ENCODE results near the gene PID1. TPM values are rescaled to one million over a fixed set of nuclear protein-coding genes. Genes with fewer than 3 reads are reported as not detected.
"Not testable (repeated sequence)": the region's sequence is repeated elsewhere in the genome, so short reads cannot be mapped to it uniquely, and the experiment has no call there.

The PID1 gene
- polyA plus RNA-seq, 1 of the 3 experiments (the other 2 are of a cell fraction): 0.16 TPM

- TF ChIP-seq POLR2AphosphoS5 (IDR thresholded peaks at IDR 0.05; ENCODE audit: low read depth, low read length) (no peak), YY1 (IDR thresholded peaks at IDR 0.05; ENCODE audit: low read depth) (no peak)
- Histone ChIP-seq H3K79me2 (ENCODE audit: insufficient read depth) (no peaks in the 10 kb centered on the region), H3K36me3 (replicated peaks in 1 of 2; ENCODE audit: control insufficient read depth in 1 of 2, insufficient read depth in 2 of 2, low read length in 1 of 2) (no peaks in the 10 kb centered on the region), H3F3A (replicated peaks; ENCODE audit: insufficient read depth) (no peaks in the 10 kb centered on the region), H3K27me3 (ENCODE audit: insufficient read depth) (no peaks in the 10 kb centered on the region), H3K4me2 (no peak overlapping the region), H3K4me1 (ENCODE audit: control insufficient read depth in 1 of 2, insufficient read depth in 2 of 2, low read depth in 1 of 2, low read length in 1 of 2) (no peaks in the 10 kb centered on the region; a peak in 1 of 4 replicates), H4K20me1 (ENCODE audit: insufficient read depth) (no peaks in the 10 kb centered on the region), H3K9ac (no peak overlapping the region), H3K27ac (ENCODE audit: low read depth in 2 of 2, low read length in 1 of 2) (no peak overlapping the region), H3K9me2 (no peaks in the 10 kb centered on the region), H3K9me3 (no peaks in the 10 kb centered on the region), H2AFZ (ENCODE audit: low read depth) (no peak overlapping the region), H3K4me3 (ENCODE audit: low read depth in 2 of 2, low read length in 1 of 2) (no peak overlapping the region)
- ChIA-PET POLR2A (no interaction called here), CTCF (no interaction called here)
- 21% methylated on average over 3 of the region's 3 CpGs for WGBS (ENCODE audit: low lambda C conversion rate)
- no peak for DNase-seq
These were observed 77.8 kb downstream of the PID1 start for GRCh38 chr2:229193281-229193680.

DNA sequence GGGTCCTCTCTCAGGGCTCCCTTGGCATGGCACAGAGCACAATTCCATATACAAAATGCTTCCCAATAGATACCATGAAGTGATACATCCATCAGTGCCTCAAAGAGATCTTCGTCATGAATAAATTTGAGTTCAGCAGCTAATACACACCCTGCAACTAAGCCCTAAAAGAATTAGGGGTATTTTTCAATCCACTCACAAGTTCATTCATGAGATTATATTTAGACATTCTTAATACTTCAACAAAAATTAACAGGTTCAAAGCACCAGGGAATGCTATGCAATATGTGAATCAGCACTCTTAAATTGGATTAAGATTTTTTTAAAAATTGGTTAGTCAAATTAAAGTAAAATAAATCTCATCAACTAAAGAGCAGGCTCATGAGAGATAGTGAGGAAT is 79.7 kb downstream of the PID1 start:
- Histone ChIP-seq H3K4me2 (no peak overlapping the region), H3K4me1 (ENCODE audit: control insufficient read depth in 1 of 2, insufficient read depth in 2 of 2, low read depth in 1 of 2, low read length in 1 of 2) (no peaks in the 10 kb centered on the region; a peak in 1 of 4 replicates), H3K4me3 (ENCODE audit: low read depth in 2 of 2, low read length in 1 of 2) (no peak overlapping the region), H3K36me3 (replicated peaks in 1 of 2; ENCODE audit: control insufficient read depth in 1 of 2, insufficient read depth in 2 of 2, low read length in 1 of 2) (no peaks in the 10 kb centered on the region), H3K9me2 (no peaks in the 10 kb centered on the region), H3K9ac (no peak overlapping the region), H3K27ac (ENCODE audit: low read depth in 2 of 2, low read length in 1 of 2) (no peak overlapping the region), H4K20me1 (ENCODE audit: insufficient read depth) (no peaks in the 10 kb centered on the region), H3K27me3 (ENCODE audit: insufficient read depth) (no peaks in the 10 kb centered on the region), H2AFZ (ENCODE audit: low read depth) (no peak overlapping the region), H3F3A (replicated peaks; ENCODE audit: insufficient read depth) (no peaks in the 10 kb centered on the region), H3K79me2 (ENCODE audit: insufficient read depth) (no peaks in the 10 kb centered on the region), H3K9me3 (no peaks in the 10 kb centered on the region)
- DNase-seq: no peak
- ChIA-PET CTCF (interaction anchor here (0.6 kb wide), 1 partner anchor 622 kb away, joined by 3 read pairs; no protein-coding TSS in a partner anchor), POLR2A (no interaction called here)
- no peak for TF ChIP-seq USF1 (IDR thresholded peaks at IDR 0.05; ENCODE audit: borderline replicate concordance, low read depth)
- no peak for TF ChIP-seq MEF2A (IDR thresholded peaks at IDR 0.05; ENCODE audit: borderline replicate concordance, low read depth)
- TF ChIP-seq TEAD4 (IDR thresholded peaks at IDR 0.05; ENCODE audit: borderline replicate concordance, insufficient read depth): no peak
- TF ChIP-seq, protein P1, sequence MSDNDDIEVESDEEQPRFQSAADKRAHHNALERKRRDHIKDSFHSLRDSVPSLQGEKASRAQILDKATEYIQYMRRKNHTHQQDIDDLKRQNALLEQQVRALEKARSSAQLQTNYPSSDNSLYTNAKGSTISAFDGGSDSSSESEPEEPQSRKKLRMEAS (IDR thresholded peaks at IDR 0.05; ENCODE audit: low read depth): no peak
- no peak for TF ChIP-seq SIN3A (IDR thresholded peaks at IDR 0.05; ENCODE audit: borderline replicate concordance, low read depth, low read length)
- TF ChIP-seq JUND (IDR thresholded peaks at IDR 0.05): no peak
- no peak for TF ChIP-seq SMC3 (IDR thresholded peaks at IDR 0.05; ENCODE audit: low read depth, low read length)
- WGBS (ENCODE audit: low lambda C conversion rate): 8% methylated on average over 1 of the region's 1 CpG

DNA sequence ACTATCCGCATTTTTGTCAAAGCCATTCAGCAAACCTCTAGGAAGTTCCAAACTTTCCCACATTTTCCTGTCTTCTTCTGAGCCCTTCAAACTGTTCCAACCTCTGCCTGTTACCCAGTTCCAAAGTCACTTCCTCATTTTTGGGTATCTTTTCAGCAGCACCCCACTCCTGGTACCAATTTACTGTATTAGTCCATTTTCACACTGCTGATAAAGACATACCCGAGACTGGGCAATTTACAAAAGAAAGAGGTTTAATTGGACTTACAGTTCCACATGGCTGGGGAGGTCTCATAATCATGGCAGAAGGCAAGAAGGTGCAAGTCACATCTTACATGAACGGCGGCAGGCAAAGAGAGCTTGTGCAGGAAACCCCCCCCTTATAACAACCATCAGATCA is 84.0 kb downstream of the PID1 start:
- H3K36me3 ChIP-seq (replicated peaks in 1 of 2; ENCODE audit: control insufficient read depth in 1 of 2, insufficient read depth in 2 of 2, low read length in 1 of 2); H3K27me3 ChIP-seq (ENCODE audit: insufficient read depth); H3K9me2 ChIP-seq; H4K20me1 ChIP-seq (ENCODE audit: insufficient read depth); H2AFZ ChIP-seq (ENCODE audit: low read depth); H3F3A ChIP-seq (replicated peaks; ENCODE audit: insufficient read depth); H3K4me3 ChIP-seq (ENCODE audit: low read depth in 2 of 2, low read length in 1 of 2); H3K79me2 ChIP-seq (ENCODE audit: insufficient read depth); H3K9me3 ChIP-seq; CTCF ChIA-PET; H3K9ac ChIP-seq; H3K4me2 ChIP-seq; DNase-seq; H3K4me1 ChIP-seq (ENCODE audit: control insufficient read depth in 1 of 2, insufficient read depth in 2 of 2, low read depth in 1 of 2, low read length in 1 of 2); H3K27ac ChIP-seq (ENCODE audit: low read depth in 2 of 2, low read length in 1 of 2); POLR2A ChIA-PET: not testable (repeated sequence)
- 52% methylated on average over 4 of the region's 4 CpGs for WGBS (ENCODE audit: low lambda C conversion rate)
